IPS-18a (cell line): ENCODE measurements around the gene RBMS1.
"Not testable (repeated sequence)": the region's sequence is repeated elsewhere in the genome, so short reads cannot be mapped to it uniquely, and the experiment has no call there.

Source experiments
- H3K27ac ChIP-seq: one replicate; pipeline ENCODE4 v1.5.1; 2013; ENCODE audit warnings: low read length
- H3K27me3 ChIP-seq: one replicate; pipeline ENCODE4 v1.6.1; 2013; ENCODE audit warnings: mild to moderate bottlenecking, low read length; ENCODE audit not compliant: control insufficient read depth, insufficient read depth
- H3K36me3 ChIP-seq: one replicate; pipeline ENCODE4 v1.6.1; 2013; ENCODE audit warnings: low read depth, low read length; ENCODE audit not compliant: control insufficient read depth
- H3K4me1 ChIP-seq: one replicate; pipeline ENCODE4 v1.6.1; 2013; ENCODE audit warnings: low read depth, low read length; ENCODE audit not compliant: control insufficient read depth
- H3K4me3 ChIP-seq: one replicate; pipeline ENCODE4 v1.5.1; 2013; ENCODE audit warnings: low read length
- H3K9ac ChIP-seq: one replicate; pipeline ENCODE4 v1.6.1; 2013; ENCODE audit warnings: mild to moderate bottlenecking, low read length, moderate library complexity
- H3K9me3 ChIP-seq: one replicate; pipeline ENCODE4 v1.6.1; 2013; ENCODE audit warnings: low read depth, low read length; ENCODE audit not compliant: control insufficient read depth

The RBMS1 gene

DNA sequence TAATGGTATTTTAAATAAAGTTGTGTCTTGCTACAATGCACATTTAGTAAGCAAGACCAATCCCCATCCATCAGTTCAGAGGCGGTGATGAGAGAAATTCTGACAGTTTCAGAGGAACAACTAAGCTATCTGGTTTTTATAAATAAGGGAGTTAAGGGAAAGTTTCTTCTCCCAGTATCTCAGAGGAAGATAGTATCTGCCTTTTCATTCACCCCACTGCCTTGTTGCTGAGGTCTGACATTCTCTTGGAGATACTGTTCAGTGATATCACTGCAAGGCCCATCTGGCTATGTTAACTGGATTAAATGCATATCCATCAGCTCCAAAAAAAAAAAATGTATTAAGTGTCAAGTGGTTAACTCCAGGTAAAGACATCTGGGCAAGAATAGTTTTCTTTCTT is 47.9 kb downstream of the RBMS1 start:
- no peaks in the 10 kb centered on the region for H3K9me3 ChIP-seq
- no peaks in the 10 kb centered on the region for H3K36me3 ChIP-seq
- H3K4me3 ChIP-seq = no peak overlapping the region
- no peak overlapping the region for H3K9ac ChIP-seq
- no peaks in the 10 kb centered on the region for H3K27me3 ChIP-seq
- H3K27ac ChIP-seq = no peak overlapping the region
- no peaks in the 10 kb centered on the region for H3K4me1 ChIP-seq

DNA sequence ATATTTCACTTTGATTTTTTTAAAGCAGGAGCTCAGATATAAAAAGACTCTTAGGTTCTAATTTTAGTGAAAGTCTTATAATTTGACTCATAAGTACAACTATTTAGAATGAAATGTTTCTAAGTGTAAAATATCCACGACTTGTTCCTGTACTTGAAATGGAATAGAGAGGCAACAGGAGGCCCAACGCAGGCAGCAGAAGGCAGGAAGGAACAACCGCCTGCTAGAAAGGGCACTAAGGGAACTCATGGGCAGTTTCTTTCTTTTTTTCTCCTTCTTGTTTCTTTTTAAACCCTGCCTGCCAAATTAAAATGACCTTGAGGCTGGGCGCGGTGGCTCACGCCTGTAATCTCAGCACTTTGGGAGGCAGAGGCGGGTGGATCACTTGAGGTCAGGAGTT is 51.0 kb downstream of the RBMS1 start:
- Histone ChIP-seq H3K4me3 (no peak overlapping the region), H3K4me1 (no peaks in the 10 kb centered on the region)

DNA sequence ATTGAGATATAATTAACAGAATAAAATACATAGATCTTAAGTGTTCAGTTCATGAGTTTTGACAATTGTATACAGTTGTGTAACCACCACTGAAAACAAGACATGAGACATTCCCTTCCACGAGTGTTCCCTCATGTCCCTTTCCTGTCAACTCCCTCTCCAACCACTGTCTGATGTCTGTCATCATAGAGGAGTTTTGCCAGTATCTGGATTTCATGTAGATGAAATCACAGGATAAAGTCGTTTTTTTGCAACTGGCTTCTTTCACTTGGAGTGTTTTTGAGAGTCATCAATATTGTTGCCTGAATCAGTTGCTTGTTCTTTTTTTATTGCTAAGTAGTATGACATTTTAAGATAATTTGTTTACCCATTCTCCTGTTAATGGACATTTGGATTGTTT is 52.7 kb downstream of the RBMS1 start:
- Histone ChIP-seq H3K36me3 (no peaks in the 10 kb centered on the region), H3K27me3 (no peaks in the 10 kb centered on the region), H3K4me3 (no peak overlapping the region), H3K4me1 (no peaks in the 10 kb centered on the region), H3K9ac (no peak overlapping the region), H3K9me3 (no peaks in the 10 kb centered on the region), H3K27ac (no peak overlapping the region)

More for the DNA sequence above, 51.0 kb downstream of the RBMS1 start:
- Histone ChIP-seq H3K27ac (no peak overlapping the region), H3K36me3 (no peaks in the 10 kb centered on the region), H3K9ac (no peak overlapping the region), H3K27me3 (no peaks in the 10 kb centered on the region), H3K9me3 (no peaks in the 10 kb centered on the region)

DNA sequence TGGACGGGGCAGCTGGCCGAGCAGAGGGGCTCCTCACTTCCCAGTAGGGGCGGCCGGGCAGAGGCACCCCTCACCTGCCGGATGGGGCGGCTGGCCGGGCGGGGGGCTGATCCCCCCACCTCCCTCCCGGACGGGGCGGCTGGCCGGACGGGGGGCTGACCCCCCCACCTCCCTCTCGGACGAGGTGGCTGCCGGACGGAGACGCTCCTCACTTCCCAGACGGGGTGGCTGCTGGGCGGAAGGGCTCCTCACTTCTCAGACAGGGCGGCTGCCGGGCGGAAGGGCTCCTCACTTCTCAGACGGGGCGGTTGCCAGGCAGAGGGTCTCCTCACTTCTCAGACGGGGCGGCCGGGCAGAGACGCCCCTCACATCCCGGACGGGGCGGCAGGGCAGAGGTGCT is 54.6 kb downstream of the RBMS1 start:
- not testable (repeated sequence) for H3K9ac ChIP-seq, H3K9me3 ChIP-seq, H3K27ac ChIP-seq, H3K27me3 ChIP-seq, H3K4me1 ChIP-seq, H3K4me3 ChIP-seq, H3K36me3 ChIP-seq

DNA sequence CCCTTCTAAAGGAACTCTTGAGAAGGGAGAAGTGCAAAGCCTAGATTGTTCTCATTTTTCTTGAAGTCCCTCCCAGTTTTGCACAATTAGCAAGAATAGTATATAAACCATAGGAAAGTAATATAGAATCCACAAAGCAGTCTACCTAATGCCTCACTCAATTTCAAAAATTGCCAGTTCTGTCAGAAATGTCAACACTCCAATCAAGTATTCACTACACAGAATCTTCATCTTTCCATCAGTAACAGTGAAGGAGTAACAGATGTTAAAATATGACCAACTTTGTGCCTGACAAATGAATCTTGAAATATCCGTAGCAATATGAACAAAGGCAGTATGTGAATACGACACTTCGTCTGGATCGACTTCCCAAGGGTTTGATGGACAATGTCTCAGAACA is 56.3 kb downstream of the RBMS1 start:
- H3K9ac ChIP-seq = no peak overlapping the region
- H3K4me1 ChIP-seq = no peaks in the 10 kb centered on the region
- H3K27me3 ChIP-seq = no peaks in the 10 kb centered on the region
- no peak overlapping the region for H3K4me3 ChIP-seq
- no peaks in the 10 kb centered on the region for H3K36me3 ChIP-seq
- H3K9me3 ChIP-seq = no peaks in the 10 kb centered on the region
- H3K27ac ChIP-seq = no peak overlapping the region

DNA sequence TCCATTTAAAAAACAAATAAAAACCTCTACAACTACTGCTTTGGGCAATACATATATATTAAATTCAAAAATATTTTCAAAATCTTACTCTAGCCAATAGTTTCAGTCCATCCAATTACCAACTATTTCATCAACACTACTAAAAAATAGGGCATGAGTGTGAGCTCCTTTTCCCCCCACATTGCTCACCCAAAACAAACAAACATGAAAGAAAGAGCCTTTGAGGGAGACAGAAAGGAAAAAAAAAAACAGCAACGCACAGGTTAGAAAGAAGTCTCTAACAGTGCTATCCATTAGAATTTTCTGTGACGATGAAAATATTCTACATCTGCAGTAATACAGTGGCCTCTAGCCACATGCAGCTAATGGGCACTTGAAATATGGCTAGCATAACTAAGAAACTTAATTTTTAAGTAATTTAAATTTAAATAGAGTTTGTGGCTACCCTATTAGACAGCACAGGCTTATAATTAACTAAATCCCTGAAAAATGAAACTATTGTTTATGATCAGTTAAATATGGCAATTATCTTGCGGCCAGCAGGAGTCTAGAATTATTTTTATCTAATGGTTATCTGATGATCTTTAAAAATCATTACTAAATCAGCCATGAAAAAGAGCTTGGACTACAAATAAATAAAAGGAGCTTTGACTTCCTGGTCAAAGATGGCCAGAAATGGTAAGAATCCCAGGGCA is 59.2 kb downstream of the RBMS1 start:
- no peak overlapping the region for H3K27ac ChIP-seq
- no peak overlapping the region for H3K4me3 ChIP-seq
- no peaks in the 10 kb centered on the region for H3K27me3 ChIP-seq
- H3K9ac ChIP-seq = no peak overlapping the region
- H3K4me1 ChIP-seq = no peaks in the 10 kb centered on the region
- no peaks in the 10 kb centered on the region for H3K36me3 ChIP-seq
- H3K9me3 ChIP-seq = peaks cover 3% of the 10 kb centered on the region

DNA sequence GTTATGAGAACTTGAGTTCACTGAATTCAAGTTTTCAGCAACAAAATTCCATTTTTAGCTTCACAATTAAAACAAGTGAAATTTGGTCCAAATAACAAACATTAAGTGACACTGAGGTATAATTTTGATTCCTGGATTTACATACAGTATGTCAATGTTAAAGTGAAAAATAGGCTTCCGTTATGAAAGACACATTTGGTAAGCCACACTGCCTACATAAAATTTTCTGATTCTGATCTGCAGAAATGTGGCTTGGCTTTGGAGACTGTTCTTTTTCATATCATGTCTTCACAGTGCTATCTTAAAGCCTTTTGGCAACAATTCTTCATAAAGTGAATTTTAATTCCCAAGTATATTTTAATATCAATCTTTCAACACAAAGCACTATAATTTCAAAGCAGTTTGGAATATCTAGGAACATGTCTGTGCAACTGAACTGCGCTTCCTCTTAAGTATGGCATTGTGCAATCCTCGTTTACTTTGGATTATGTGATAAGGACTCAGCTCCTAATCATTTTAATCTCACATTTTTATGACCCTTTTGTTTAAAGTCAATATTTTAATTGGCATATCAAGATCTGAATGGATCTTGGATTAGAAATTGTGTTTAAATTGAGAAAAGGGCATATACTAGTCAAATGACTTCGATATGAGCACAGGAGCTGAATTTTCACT is 60.0 kb downstream of the RBMS1 start:
- Histone ChIP-seq H3K4me1 (no peaks in the 10 kb centered on the region), H3K4me3 (no peak overlapping the region), H3K27ac (no peak overlapping the region), H3K9ac (no peak overlapping the region), H3K27me3 (no peaks in the 10 kb centered on the region), H3K9me3 (peaks cover 3% of the 10 kb centered on the region), H3K36me3 (no peaks in the 10 kb centered on the region)

DNA sequence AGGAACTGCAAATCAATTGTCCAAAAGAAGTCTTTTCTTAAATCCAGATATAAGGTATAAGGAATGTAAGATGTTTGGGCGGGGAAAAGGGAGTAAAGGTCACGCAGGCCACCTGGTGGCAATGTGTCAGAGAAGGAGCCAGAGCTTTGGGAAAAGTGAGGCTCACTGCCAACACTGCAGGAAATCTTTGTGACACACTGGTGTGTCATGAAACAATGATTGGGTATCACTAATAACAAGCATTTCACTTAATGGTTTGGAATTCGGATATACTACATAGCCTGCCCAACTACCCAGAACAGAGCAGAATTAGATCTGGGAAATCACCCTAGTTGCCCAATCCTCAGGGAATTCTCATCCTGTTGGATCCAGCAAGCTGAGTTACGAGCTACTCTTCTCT is 61.0 kb downstream of the RBMS1 start:
- Histone ChIP-seq H3K4me3 (no peak overlapping the region), H3K36me3 (no peaks in the 10 kb centered on the region), H3K9ac (no peak overlapping the region), H3K27me3 (no peaks in the 10 kb centered on the region), H3K9me3 (peaks cover 3% of the 10 kb centered on the region), H3K27ac (no peak overlapping the region), H3K4me1 (no peaks in the 10 kb centered on the region)

DNA sequence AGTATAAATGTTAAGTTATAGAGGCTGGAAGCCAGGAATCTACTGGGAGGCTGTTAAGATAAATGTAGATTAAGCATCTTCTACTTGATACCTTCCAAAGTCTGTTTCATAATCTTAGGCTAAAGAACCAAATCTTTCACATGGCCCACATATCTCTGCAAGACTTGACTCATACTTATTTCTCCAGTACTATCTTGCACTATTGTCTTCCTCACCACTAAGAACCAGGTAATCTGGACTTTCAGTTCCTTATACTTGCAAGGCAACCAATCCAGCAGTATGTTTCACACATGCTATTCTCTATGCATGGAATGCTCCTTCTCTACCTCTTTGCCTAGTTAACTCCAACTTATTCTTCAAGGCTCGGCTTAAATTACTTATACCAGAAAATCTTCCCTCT is 62.2 kb downstream of the RBMS1 start:
- no peak overlapping the region for H3K9ac ChIP-seq
- no peaks in the 10 kb centered on the region for H3K4me1 ChIP-seq
- H3K27me3 ChIP-seq = no peaks in the 10 kb centered on the region
- no peak overlapping the region for H3K27ac ChIP-seq
- H3K9me3 ChIP-seq = peaks cover 3% of the 10 kb centered on the region
- no peak overlapping the region for H3K4me3 ChIP-seq
- H3K36me3 ChIP-seq = no peaks in the 10 kb centered on the region

DNA sequence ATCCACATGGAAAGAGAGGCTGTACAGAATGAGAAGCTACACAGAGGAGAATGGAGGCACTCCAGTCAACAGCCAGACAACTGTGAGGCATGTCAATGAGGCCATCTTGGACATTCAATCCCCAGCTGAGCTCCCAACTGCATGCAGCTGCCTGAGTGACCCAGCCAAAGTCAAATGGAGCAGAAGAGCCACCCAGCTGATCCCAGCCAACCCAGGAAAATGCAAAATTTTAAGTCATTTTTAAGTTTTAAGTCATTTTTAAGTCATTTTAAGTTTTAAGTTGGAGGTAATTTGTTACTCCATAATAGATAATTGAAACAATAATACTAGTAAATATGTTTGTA is 63.6 kb downstream of the RBMS1 start:
- Histone ChIP-seq H3K9me3 (peaks cover 3% of the 10 kb centered on the region), H3K27me3 (no peaks in the 10 kb centered on the region), H3K36me3 (no peaks in the 10 kb centered on the region), H3K4me1 (no peaks in the 10 kb centered on the region), H3K27ac (no peak overlapping the region), H3K9ac (no peak overlapping the region), H3K4me3 (no peak overlapping the region)

DNA sequence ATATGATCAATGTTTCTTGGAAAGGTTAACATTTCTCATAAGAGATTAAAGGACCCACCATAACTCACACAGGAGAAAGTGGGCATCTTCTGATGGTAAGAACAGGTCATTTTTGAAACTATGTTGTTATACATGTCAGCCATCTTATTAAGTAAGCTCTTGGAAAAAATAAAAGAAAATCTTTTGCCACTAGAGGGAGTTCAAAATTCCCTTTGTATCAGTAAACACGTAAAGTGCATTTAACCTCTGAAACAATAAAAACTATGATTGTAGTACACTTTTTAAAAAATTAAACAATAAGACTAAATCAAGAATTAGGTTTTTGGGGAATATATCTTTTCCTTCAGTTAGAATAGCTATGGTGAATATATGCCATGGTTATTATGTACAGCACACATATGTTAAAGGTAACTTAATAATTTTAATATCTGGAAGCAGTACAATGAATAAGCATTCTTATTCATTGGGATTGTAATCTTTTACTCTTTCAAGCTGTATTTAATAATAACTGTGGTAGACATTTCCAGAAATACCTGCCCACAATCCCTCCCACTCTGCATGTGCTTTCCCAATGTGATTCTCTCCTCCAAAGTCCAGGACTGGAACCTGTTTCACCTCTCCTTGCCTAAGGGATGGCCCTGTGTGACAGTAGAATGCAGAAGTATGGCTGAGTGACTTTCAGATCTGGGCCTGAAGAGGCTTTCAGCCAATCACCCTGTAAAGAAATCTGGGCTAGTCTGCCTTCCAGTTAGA is 64.2 kb downstream of the RBMS1 start:
- Histone ChIP-seq H3K4me1 (no peaks in the 10 kb centered on the region), H3K27ac (no peak overlapping the region), H3K9ac (no peak overlapping the region), H3K9me3 (peaks cover 3% of the 10 kb centered on the region), H3K36me3 (no peaks in the 10 kb centered on the region), H3K27me3 (no peaks in the 10 kb centered on the region), H3K4me3 (no peak overlapping the region)

DNA sequence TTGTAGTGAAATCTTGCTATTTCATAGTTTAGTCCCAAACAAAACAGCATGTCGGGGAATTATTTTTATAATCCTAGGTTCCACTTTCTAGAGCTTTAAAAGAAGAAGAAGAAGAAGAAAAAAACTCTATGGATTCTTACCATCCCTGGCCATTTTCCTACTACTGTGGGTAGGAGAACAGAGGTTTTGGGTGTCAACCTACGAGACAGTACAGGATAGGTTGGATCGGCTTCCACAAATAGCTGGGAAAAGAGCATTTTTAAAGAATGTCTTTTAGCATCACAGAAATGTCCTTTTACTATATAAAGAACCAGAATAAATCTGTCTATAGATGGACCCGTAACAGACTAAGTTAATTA is 65.2 kb downstream of the RBMS1 start:
- H3K27me3 ChIP-seq = no peaks in the 10 kb centered on the region
- no peak overlapping the region for H3K27ac ChIP-seq
- H3K4me1 ChIP-seq = no peaks in the 10 kb centered on the region
- H3K36me3 ChIP-seq = no peaks in the 10 kb centered on the region
- H3K9ac ChIP-seq = no peak overlapping the region
- H3K4me3 ChIP-seq = no peak overlapping the region
- peaks cover 3% of the 10 kb centered on the region for H3K9me3 ChIP-seq
